Mesendoderm (in vitro differentiated cells): ENCODE data around the gene IL10.

Source experiments
- DNase-seq: peaks from one replicate; pipeline ENCODE4 v3.0.0; 2013
- H2AK5ac ChIP-seq: 2 replicates; pipeline ENCODE4 v1.6.1; 2013; ENCODE audit warnings: low read length, inconsistent platforms
- H2BK120ac ChIP-seq: 2 replicates; pipeline ENCODE4 v1.6.1; 2013; ENCODE audit warnings: low read depth, mild to moderate bottlenecking, low read length, moderate library complexity, mixed read lengths
- H2BK15ac ChIP-seq: replicated peaks from 2 replicates; pipeline ENCODE4 v1.6.1; 2013; ENCODE audit warnings: low read depth, mild to moderate bottlenecking, moderate library complexity
- H2BK5ac ChIP-seq: 2 replicates; pipeline ENCODE4 v1.6.1; 2013; ENCODE audit warnings: low read length, inconsistent platforms
- H3K18ac ChIP-seq: 2 replicates; pipeline ENCODE4 v1.6.1; 2013; ENCODE audit warnings: mild to moderate bottlenecking, low read length, mixed read lengths
- H3K23ac ChIP-seq: one replicate; pipeline ENCODE4 v1.6.1; 2013; ENCODE audit warnings: low read length
- H3K27ac ChIP-seq: 2 replicates; pipeline ENCODE4 v1.5.1; 2013; ENCODE audit warnings: low read depth, mild to moderate bottlenecking, inconsistent platforms, low read length, moderate library complexity
- H3K27me3 ChIP-seq: 2 replicates; pipeline ENCODE4 v1.6.1; 2013; ENCODE audit warnings: low read length, control low read depth, mild to moderate bottlenecking, inconsistent platforms; ENCODE audit not compliant: insufficient read depth, poor library complexity
- H3K36me3 ChIP-seq: 2 replicates; pipeline ENCODE4 v1.6.1; 2013; ENCODE audit warnings: low read length, inconsistent platforms; ENCODE audit not compliant: control insufficient read depth, insufficient read depth
- H3K4ac ChIP-seq: one replicate; pipeline ENCODE4 v1.6.1; 2013; ENCODE audit warnings: low read depth, mild to moderate bottlenecking, low read length, moderate library complexity
- H3K4me1 ChIP-seq: 2 replicates; pipeline ENCODE4 v1.6.1; 2013; ENCODE audit warnings: low read depth, low read length, inconsistent platforms; ENCODE audit not compliant: control insufficient read depth
- H3K4me2 ChIP-seq: 2 replicates; pipeline ENCODE4 v1.6.1; 2013; ENCODE audit warnings: low read length
- H3K4me3 ChIP-seq: 2 replicates; pipeline ENCODE4 v1.5.1; 2013; ENCODE audit warnings: mild to moderate bottlenecking, low read length
- H3K56ac ChIP-seq: one replicate; pipeline ENCODE4 v1.6.1; 2013; ENCODE audit warnings: low read length
- H3K79me1 ChIP-seq: 2 replicates; pipeline ENCODE4 v1.6.1; 2013; ENCODE audit warnings: low read length, inconsistent platforms
- H3K79me2 ChIP-seq: 2 replicates; pipeline ENCODE4 v1.6.1; 2013; ENCODE audit warnings: mild to moderate bottlenecking, low read length; ENCODE audit not compliant: control insufficient read depth, insufficient read depth
- H3K9ac ChIP-seq: 2 replicates; pipeline ENCODE4 v1.6.1; 2013; ENCODE audit warnings: low read length, inconsistent platforms
- H4K5ac ChIP-seq: one replicate; pipeline ENCODE4 v1.6.1; 2013; ENCODE audit warnings: low read length
- H4K8ac ChIP-seq: one replicate; pipeline ENCODE4 v1.6.1; 2013; ENCODE audit warnings: low read depth, mild to moderate bottlenecking, control low read depth, low read length, moderate library complexity
- WGBS: extraction: QIAGEN DNeasy Blood & Tissue Kit; methylation state at CpG from one replicate; pipeline ENCODE4 v1.1.7; 2013; ENCODE audit warnings: low lambda C conversion rate, missing lambda C conversion rate; ENCODE audit not compliant: insufficient coverage; ENCODE audit errors: extremely low coverage; 5-methylcytosine and 5-hydroxymethylcytosine counted together

Gene IL10

GRCh38 chr1:206778031-206778430 lies 5.7 kb upstream of the IL10 start:
- DNase-seq = no peak
- no peaks in the 10 kb centered on the region for H3K27me3 ChIP-seq
- H3K4me3 ChIP-seq = no peak overlapping the region
- no peaks in the 10 kb centered on the region for H3K4me1 ChIP-seq
- H3K18ac ChIP-seq = no peak overlapping the region
- no peak overlapping the region for H3K9ac ChIP-seq
- no peak overlapping the region for H3K4me2 ChIP-seq
- H3K79me1 ChIP-seq = no peaks in the 10 kb centered on the region
- no peak overlapping the region for H4K8ac ChIP-seq
- no peaks in the 10 kb centered on the region for H3K79me2 ChIP-seq
- no peaks in the 10 kb centered on the region for H3K36me3 ChIP-seq
- no peak overlapping the region for H3K4ac ChIP-seq
- no peak overlapping the region for H3K56ac ChIP-seq
- no CpG with 5 or more reads among the region's 7 CpGs for WGBS
- no peak overlapping the region for H3K23ac ChIP-seq
- H2AK5ac ChIP-seq = no peak overlapping the region
- H2BK120ac ChIP-seq = no peak overlapping the region
- H3K27ac ChIP-seq = no peak overlapping the region
- H2BK5ac ChIP-seq = no peak overlapping the region
- no peak overlapping the region for H2BK15ac ChIP-seq
- no peak overlapping the region for H4K5ac ChIP-seq

- Histone ChIP-seq H3K56ac (no peak overlapping the region), H3K36me3 (no peaks in the 10 kb centered on the region), H2BK5ac (no peak overlapping the region), H3K4me3 (no peak overlapping the region), H2AK5ac (no peak overlapping the region), H4K8ac (no peak overlapping the region), H4K5ac (no peak overlapping the region), H3K4me1 (no peaks in the 10 kb centered on the region), H2BK15ac (no peak overlapping the region), H3K4ac (no peak overlapping the region), H3K9ac (no peak overlapping the region), H3K27ac (no peak overlapping the region), H3K27me3 (no peaks in the 10 kb centered on the region), H3K18ac (no peak overlapping the region), H2BK120ac (no peak overlapping the region), H3K79me1 (no peaks in the 10 kb centered on the region), H3K23ac (no peak overlapping the region), H3K4me2 (no peak overlapping the region), H3K79me2 (no peaks in the 10 kb centered on the region)
- no CpG with 5 or more reads among the region's 4 CpGs for WGBS
- DNase-seq = peak; percentile 69
Measured at GRCh38 chr1:206776229-206776628, 3.9 kb upstream of the IL10 start.

GRCh38 chr1:206774093-206774492 lies 1.8 kb upstream of the IL10 start:
- no peaks in the 10 kb centered on the region for H3K79me2 ChIP-seq
- no peak overlapping the region for H2BK5ac ChIP-seq
- H3K4me2 ChIP-seq = no peak overlapping the region
- H2AK5ac ChIP-seq = no peak overlapping the region
- no peaks in the 10 kb centered on the region for H3K27me3 ChIP-seq
- no peaks in the 10 kb centered on the region for H3K4me1 ChIP-seq
- H3K56ac ChIP-seq = no peak overlapping the region
- H3K4ac ChIP-seq = no peak overlapping the region
- H3K36me3 ChIP-seq = no peaks in the 10 kb centered on the region
- no CpG with 5 or more reads among the region's 3 CpGs for WGBS
- H3K9ac ChIP-seq = no peak overlapping the region
- H3K27ac ChIP-seq = no peak overlapping the region
- no peak overlapping the region for H4K5ac ChIP-seq
- H3K23ac ChIP-seq = no peak overlapping the region
- H2BK15ac ChIP-seq = no peak overlapping the region
- H3K4me3 ChIP-seq = no peak overlapping the region
- DNase-seq = no peak
- H4K8ac ChIP-seq = no peak overlapping the region
- no peak overlapping the region for H3K18ac ChIP-seq
- H2BK120ac ChIP-seq = no peak overlapping the region
- no peaks in the 10 kb centered on the region for H3K79me1 ChIP-seq

GRCh38 chr1:206771338-206771692 lies 979 bp downstream of the IL10 start:
- Histone ChIP-seq H4K8ac (no peak overlapping the region), H3K27ac (no peak overlapping the region), H3K4me1 (peaks cover 4% of the 10 kb centered on the region), H3K79me1 (no peaks in the 10 kb centered on the region), H3K36me3 (no peaks in the 10 kb centered on the region), H3K79me2 (no peaks in the 10 kb centered on the region), H3K27me3 (no peaks in the 10 kb centered on the region), H3K4me3 (no peak overlapping the region), H2AK5ac (no peak overlapping the region), H2BK120ac (no peak overlapping the region), H3K4me2 (no peak overlapping the region), H4K5ac (no peak overlapping the region), H3K18ac (no peak overlapping the region), H3K4ac (no peak overlapping the region), H3K23ac (no peak overlapping the region), H2BK15ac (no peak overlapping the region), H3K56ac (no peak overlapping the region), H2BK5ac (no peak overlapping the region), H3K9ac (no peak overlapping the region)
- no peak for DNase-seq
- no CpG with 5 or more reads among the region's 4 CpGs for WGBS

GRCh38 chr1:206770531-206771337 lies 1.6 kb downstream of the IL10 start, which contains the start of gene IL19:
TSS of gene IL19 (plus strand) at chr1:206770773. CDS start at chr1:206836663, 65,890 bp downstream.
- Histone ChIP-seq H2BK5ac (no peak within 1 kb of the TSS), H3K4me3 (no peak within 1 kb of the TSS), H2BK15ac (no peak within 1 kb of the TSS), H4K8ac (no peak within 1 kb of the TSS), H4K5ac (no peak within 1 kb of the TSS), H3K9ac (no peak within 1 kb of the TSS), H3K4ac (no peak within 1 kb of the TSS), H3K23ac (no peak within 1 kb of the TSS), H3K4me1 (peaks cover 4% of the 10 kb centered on the region), H3K18ac (no peak within 1 kb of the TSS), H3K27me3 (no peaks in the 10 kb centered on the region), H3K79me2 (no peaks in the 10 kb centered on the region), H2AK5ac (no peak within 1 kb of the TSS), H2BK120ac (no peak within 1 kb of the TSS), H3K27ac (no peak within 1 kb of the TSS), H3K36me3 (no peaks in the 10 kb centered on the region), H3K56ac (no peak within 1 kb of the TSS), H3K79me1 (no peaks in the 10 kb centered on the region), H3K4me2 (no peak within 1 kb of the TSS)
- no CpG with 5 or more reads among the region's 9 CpGs for WGBS
- DNase-seq = peak; percentile 23

- Histone ChIP-seq H2BK15ac (no peak overlapping the region), H3K27ac (no peak overlapping the region), H2BK120ac (no peak overlapping the region), H4K5ac (no peak overlapping the region), H3K79me2 (no peaks in the 10 kb centered on the region), H3K56ac (no peak overlapping the region), H3K36me3 (no peaks in the 10 kb centered on the region), H3K4me1 (peaks cover 4% of the 10 kb centered on the region), H2BK5ac (no peak overlapping the region), H3K4me2 (no peak overlapping the region), H3K23ac (no peak overlapping the region), H3K18ac (no peak overlapping the region), H2AK5ac (no peak overlapping the region), H4K8ac (no peak overlapping the region), H3K4ac (no peak overlapping the region), H3K27me3 (no peaks in the 10 kb centered on the region), H3K9ac (no peak overlapping the region), H3K79me1 (no peaks in the 10 kb centered on the region), H3K4me3 (no peak overlapping the region)
- DNase-seq = no peak
- no CpG with 5 or more reads among the region's 7 CpGs for WGBS
Measured at GRCh38 chr1:206769304-206769731, 3.0 kb downstream of the IL10 start.
